ENCODE results near the gene CACNB4. TPM values are rescaled to one million over a fixed set of nuclear protein-coding genes. Genes with fewer than 3 reads are reported as not detected.

The CACNB4 gene
- total RNA-seq, 2 donors from 2014 or later: 5.6 to 13.8 TPM

- Histone ChIP-seq H3K9me3 (peaks cover 4% of the 10 kb centered on the region), H3K4me1 (ENCODE audit: control insufficient read depth in 1 of 2, low read depth in 2 of 2) (peaks cover 0 to 10% of the 10 kb centered on the region in 2 donors), H3K4me3 (no peak overlapping the region), H3K27me3 (replicated peaks; ENCODE audit: insufficient read depth) (no peaks in the 10 kb centered on the region), H3K27ac (no peak overlapping the region), H3K36me3 (no peaks in the 10 kb centered on the region)
- ATAC-seq (ENCODE audit: insufficient number of reproducible peaks, low FRiP score, low read depth) (no peak), DNase-seq (ENCODE audit: low spot score) (no peak)
- no peak for TF ChIP-seq CTCF (IDR thresholded peaks at IDR 0.05)
These were observed 199.7 kb downstream of the CACNB4 start for GRCh38 chr2:151899156-151899555.

GRCh38 chr2:151891566-151892194 is 207.2 kb downstream of the CACNB4 start:
- no peak for DNase-seq (ENCODE audit: low spot score)
- H3K4me3 ChIP-seq: peak overlapping the region; percentile 67
- H3K4me1 ChIP-seq (ENCODE audit: control insufficient read depth in 1 of 2, low read depth in 2 of 2): peaks cover 5 to 23% of the 10 kb centered on the region in 2 donors
- TF ChIP-seq CTCF (IDR thresholded peaks at IDR 0.05): no peak
- H3K27me3 ChIP-seq (replicated peaks; ENCODE audit: insufficient read depth): no peaks in the 10 kb centered on the region
- H3K27ac ChIP-seq: peak overlapping the region in 1 of 2 donors; percentile 7
- H3K36me3 ChIP-seq: no peaks in the 10 kb centered on the region
- peaks cover 4% of the 10 kb centered on the region for H3K9me3 ChIP-seq
- ATAC-seq (ENCODE audit: insufficient number of reproducible peaks, low FRiP score, low read depth): no peak

- no peak for ATAC-seq (ENCODE audit: insufficient number of reproducible peaks, low FRiP score, low read depth)
- Histone ChIP-seq H3K36me3 (no peaks in the 10 kb centered on the region), H3K27ac (no peak overlapping the region), H3K27me3 (replicated peaks; ENCODE audit: insufficient read depth) (no peaks in the 10 kb centered on the region), H3K4me3 (no peak overlapping the region), H3K9me3 (no peaks in the 10 kb centered on the region), H3K4me1 (ENCODE audit: control insufficient read depth in 1 of 2, low read depth in 2 of 2) (peaks cover 0 to 32% of the 10 kb centered on the region in 2 donors)
- no peak for DNase-seq (ENCODE audit: low spot score)
- TF ChIP-seq CTCF (IDR thresholded peaks at IDR 0.05): no peak
These were observed 211.7 kb downstream of the CACNB4 start for GRCh38 chr2:151887164-151887563.

- no peaks in the 10 kb centered on the region for H3K36me3 ChIP-seq
- no peak overlapping the region for H3K4me3 ChIP-seq
- peaks cover 0 to 29% of the 10 kb centered on the region in 2 donors for H3K4me1 ChIP-seq (ENCODE audit: control insufficient read depth in 1 of 2, low read depth in 2 of 2)
- ATAC-seq (ENCODE audit: insufficient number of reproducible peaks, low FRiP score, low read depth) (no peak), DNase-seq (ENCODE audit: low spot score) (no peak)
- no peaks in the 10 kb centered on the region for H3K9me3 ChIP-seq
- H3K27ac ChIP-seq: no peak overlapping the region
- no peak for TF ChIP-seq CTCF (IDR thresholded peaks at IDR 0.05)
- no peaks in the 10 kb centered on the region for H3K27me3 ChIP-seq (replicated peaks; ENCODE audit: insufficient read depth)
These were observed 212.6 kb downstream of the CACNB4 start for GRCh38 chr2:151886241-151886640.

- no peaks in the 10 kb centered on the region for H3K27me3 ChIP-seq (replicated peaks; ENCODE audit: insufficient read depth)
- no peak for TF ChIP-seq CTCF (IDR thresholded peaks at IDR 0.05)
- no peak overlapping the region for H3K27ac ChIP-seq
- no peaks in the 10 kb centered on the region for H3K36me3 ChIP-seq
- no peaks in the 10 kb centered on the region for H3K9me3 ChIP-seq
- no peak overlapping the region for H3K4me3 ChIP-seq
- H3K4me1 ChIP-seq (ENCODE audit: control insufficient read depth in 1 of 2, low read depth in 2 of 2): peaks cover 16 to 49% of the 10 kb centered on the region in 2 donors
- no peak for ATAC-seq (ENCODE audit: insufficient number of reproducible peaks, low FRiP score, low read depth)
- no peak for DNase-seq (ENCODE audit: low spot score)
These were observed 215.9 kb downstream of the CACNB4 start for GRCh38 chr2:151882786-151883445.
